SU-DHL-6 (cell line): ENCODE measurements around the gene PIEZO1.

Source experiments
- H2AFZ ChIP-seq: fragments of 200-600 bp; sonication (generic); 2 replicates; pipeline ENCODE4 v1.6.1; 2014; ENCODE audit warnings: low read depth, mild to moderate bottlenecking, moderate library complexity, mixed read lengths, antibody characterized with exemption, low read length; ENCODE audit not compliant: severe bottlenecking
- H3F3A ChIP-seq: fragments of 200-600 bp; shearing (Covaris generic); 2 replicates; pipeline ENCODE4 v1.6.0; 2016; ENCODE audit warnings: antibody characterized with exemption, mild to moderate bottlenecking; ENCODE audit not compliant: insufficient read depth
- H3K27ac ChIP-seq: fragments of 200-600 bp; sonication (generic); 2 replicates; pipeline ENCODE4 v1.5.1; 2016; ENCODE audit warnings: low read depth, mild to moderate bottlenecking, low read length, moderate library complexity, mixed read lengths
- H3K27me3 ChIP-seq: fragments of 200-600 bp; sonication (generic), shearing (Covaris generic); 2 replicates; pipeline ENCODE4 v1.6.0; 2014; ENCODE audit warnings: mild to moderate bottlenecking, low read length
- H3K36me3 ChIP-seq: fragments of 200-600 bp; sonication (generic); 2 replicates; pipeline ENCODE4 v1.6.1; 2014; ENCODE audit warnings: mild to moderate bottlenecking, low read length, mixed read lengths
- H3K4me2 ChIP-seq: fragments of 300-600, 200-600 bp; shearing (Covaris generic), sonication (generic); 2 replicates; pipeline ENCODE4 v1.6.0; 2014; ENCODE audit warnings: low read length, low read depth, mild to moderate bottlenecking; ENCODE audit not compliant: poor library complexity, severe bottlenecking
- H3K4me3 ChIP-seq: fragments of 200-600 bp; sonication (generic); 2 replicates; pipeline ENCODE4 v1.5.1; 2014; ENCODE audit warnings: antibody characterized with exemption, low read length, mild to moderate bottlenecking, mixed read lengths; ENCODE audit not compliant: insufficient read depth, poor library complexity, severe bottlenecking
- H3K79me2 ChIP-seq: fragments of 200-600 bp; sonication (generic); 2 replicates; pipeline ENCODE4 v1.6.1; 2014; ENCODE audit warnings: mild to moderate bottlenecking, low read length, moderate library complexity; ENCODE audit not compliant: insufficient read depth
- H3K9ac ChIP-seq: fragments of 200-600 bp; sonication (generic); 2 replicates; pipeline ENCODE4 v1.7.0; 2014; ENCODE audit warnings: mild to moderate bottlenecking, low read length
- H3K9me2 ChIP-seq: fragments of 200-600 bp; sonication (generic); replicated peaks from 2 replicates; pipeline ENCODE4 v1.6.1; 2014; ENCODE audit warnings: low read length; ENCODE audit not compliant: insufficient read depth
- H3K9me3 ChIP-seq: fragments of 200-600 bp; sonication (generic); 2 replicates; pipeline ENCODE4 v1.6.1; 2014; ENCODE audit warnings: low read length, mixed read lengths; ENCODE audit not compliant: insufficient read depth
- H4K20me1 ChIP-seq: fragments of 200-600 bp; sonication (generic); 2 replicates; pipeline ENCODE4 v1.6.1; 2014; ENCODE audit warnings: low read depth, mild to moderate bottlenecking, antibody characterized with exemption, low read length, moderate library complexity, mixed read lengths
- EZH2phosphoT487 ChIP-seq: fragments of 200-600 bp; sonication (generic), shearing (Covaris generic); conservative IDR thresholded peaks from 2 replicates; pipeline ENCODE4 v1.6.1; 2018; ENCODE audit warnings: mild to moderate bottlenecking, antibody characterized with exemption, low read length, moderate library complexity, mixed read lengths
- TF ChIP-seq, protein P1 (sequence below): fragments of 200-600 bp; sonication (generic); IDR thresholded peaks from one replicate; pipeline ENCODE4 v1.5.1; 2017; ENCODE audit warnings: antibody characterized with exemption, mild to moderate bottlenecking, low read length, moderate library complexity; ENCODE audit not compliant: insufficient read depth, poor library complexity, severe bottlenecking

Gene PIEZO1

DNA sequence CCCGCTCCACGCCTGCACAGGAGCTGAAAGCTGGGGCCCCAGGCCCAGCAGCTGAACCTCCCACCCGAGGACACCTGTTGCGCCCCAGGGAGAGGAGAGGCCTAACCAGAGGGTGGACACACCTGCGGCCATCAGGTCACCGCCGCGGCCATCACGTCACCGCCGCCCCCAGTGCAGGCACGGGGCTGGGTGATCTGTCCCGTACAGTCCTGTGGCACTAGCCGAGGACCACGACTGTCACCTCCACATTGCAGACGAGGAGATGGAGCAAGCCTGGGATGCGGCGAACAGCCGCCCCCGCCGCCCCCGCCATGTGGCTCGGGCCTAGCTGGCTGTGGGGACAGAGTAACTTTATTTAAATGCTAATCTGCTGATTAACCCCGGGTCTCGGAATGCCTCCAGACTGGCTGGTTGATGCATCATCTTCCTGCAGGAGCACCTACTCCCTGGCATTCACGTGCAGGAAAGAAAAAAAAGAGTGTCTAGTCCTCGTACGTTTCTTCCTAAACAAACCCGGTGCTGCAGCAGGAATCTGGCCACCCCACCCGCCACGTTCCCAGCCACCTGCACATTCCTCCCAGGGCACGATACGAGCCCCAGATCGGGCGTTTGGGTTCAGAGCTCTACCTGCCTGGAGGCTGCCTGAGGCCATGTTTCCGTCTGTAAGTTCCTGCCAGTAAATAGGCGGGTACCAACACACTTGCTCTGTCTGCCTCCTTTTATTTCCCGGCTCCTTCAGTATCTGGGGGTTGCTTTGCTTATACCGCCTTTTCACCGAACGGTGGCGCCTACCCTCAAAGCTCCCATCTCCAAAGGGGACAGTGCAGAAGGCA is 29.9 kb downstream of the PIEZO1 start:
- Histone ChIP-seq H3K27ac (no peak overlapping the region), H3K9me3 (no peaks in the 10 kb centered on the region), H4K20me1 (no peaks in the 10 kb centered on the region), H3K79me2 (no peaks in the 10 kb centered on the region), H3K9me2 (no peaks in the 10 kb centered on the region), H2AFZ (no peak overlapping the region), H3F3A (no peaks in the 10 kb centered on the region), H3K36me3 (no peaks in the 10 kb centered on the region), H3K27me3 (no peaks in the 10 kb centered on the region), H3K4me3 (no peak overlapping the region), H3K4me2 (no peak overlapping the region), H3K9ac (no peak overlapping the region)
- TF ChIP-seq, protein P1, sequence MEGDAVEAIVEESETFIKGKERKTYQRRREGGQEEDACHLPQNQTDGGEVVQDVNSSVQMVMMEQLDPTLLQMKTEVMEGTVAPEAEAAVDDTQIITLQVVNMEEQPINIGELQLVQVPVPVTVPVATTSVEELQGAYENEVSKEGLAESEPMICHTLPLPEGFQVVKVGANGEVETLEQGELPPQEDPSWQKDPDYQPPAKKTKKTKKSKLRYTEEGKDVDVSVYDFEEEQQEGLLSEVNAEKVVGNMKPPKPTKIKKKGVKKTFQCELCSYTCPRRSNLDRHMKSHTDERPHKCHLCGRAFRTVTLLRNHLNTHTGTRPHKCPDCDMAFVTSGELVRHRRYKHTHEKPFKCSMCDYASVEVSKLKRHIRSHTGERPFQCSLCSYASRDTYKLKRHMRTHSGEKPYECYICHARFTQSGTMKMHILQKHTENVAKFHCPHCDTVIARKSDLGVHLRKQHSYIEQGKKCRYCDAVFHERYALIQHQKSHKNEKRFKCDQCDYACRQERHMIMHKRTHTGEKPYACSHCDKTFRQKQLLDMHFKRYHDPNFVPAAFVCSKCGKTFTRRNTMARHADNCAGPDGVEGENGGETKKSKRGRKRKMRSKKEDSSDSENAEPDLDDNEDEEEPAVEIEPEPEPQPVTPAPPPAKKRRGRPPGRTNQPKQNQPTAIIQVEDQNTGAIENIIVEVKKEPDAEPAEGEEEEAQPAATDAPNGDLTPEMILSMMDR: peak; percentile 64
- TF ChIP-seq EZH2phosphoT487: no peak

DNA sequence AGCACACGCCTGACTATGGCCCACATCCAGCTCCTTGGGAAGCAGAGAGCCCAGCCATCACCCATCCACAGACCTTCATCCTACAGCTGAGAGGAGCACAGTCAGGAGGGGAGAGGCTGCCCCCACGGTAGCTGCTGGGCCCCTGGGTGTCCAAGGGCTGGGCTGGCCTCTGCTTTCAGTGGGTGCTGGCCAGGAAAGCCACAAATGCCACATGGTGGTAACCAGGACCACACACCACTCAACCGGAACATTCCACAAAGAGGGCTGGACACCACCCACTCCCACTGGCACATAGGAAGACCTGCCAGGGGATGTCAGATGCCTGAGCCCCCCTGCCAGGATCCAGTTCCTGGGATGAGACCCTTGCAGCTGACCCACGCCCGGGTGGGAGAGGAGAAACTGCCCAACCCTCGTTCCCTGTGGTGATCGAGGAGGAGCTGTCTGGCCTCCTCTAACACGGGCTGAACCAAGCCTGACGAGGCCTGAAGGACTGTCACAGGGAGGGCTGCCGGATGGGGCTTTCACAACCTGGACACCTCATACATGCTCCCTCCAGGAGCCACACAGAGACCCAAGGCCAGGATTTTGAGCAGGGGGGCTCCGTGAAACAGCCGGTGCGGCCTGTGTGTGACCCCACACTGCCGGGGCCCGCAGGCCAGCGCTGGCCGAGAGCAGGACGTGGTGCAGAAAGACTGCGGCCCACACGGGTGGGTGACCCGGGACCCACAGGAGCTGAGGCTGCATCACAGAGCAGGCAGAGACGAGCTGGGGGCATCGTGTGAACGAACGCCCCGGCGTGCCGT is 30.7 kb downstream of the PIEZO1 start:
- no peaks in the 10 kb centered on the region for H3K9me2 ChIP-seq
- H3K9me3 ChIP-seq: no peaks in the 10 kb centered on the region
- H4K20me1 ChIP-seq: no peaks in the 10 kb centered on the region
- H3K4me3 ChIP-seq: no peak overlapping the region
- H3K79me2 ChIP-seq: no peaks in the 10 kb centered on the region
- no peaks in the 10 kb centered on the region for H3F3A ChIP-seq
- H3K4me2 ChIP-seq: no peak overlapping the region
- H3K27me3 ChIP-seq: no peaks in the 10 kb centered on the region
- H3K9ac ChIP-seq: no peak overlapping the region
- H3K36me3 ChIP-seq: no peaks in the 10 kb centered on the region
- H2AFZ ChIP-seq: no peak overlapping the region
- no peak overlapping the region for H3K27ac ChIP-seq
- TF ChIP-seq EZH2phosphoT487: no peak
- TF ChIP-seq, protein P1: no peak

DNA sequence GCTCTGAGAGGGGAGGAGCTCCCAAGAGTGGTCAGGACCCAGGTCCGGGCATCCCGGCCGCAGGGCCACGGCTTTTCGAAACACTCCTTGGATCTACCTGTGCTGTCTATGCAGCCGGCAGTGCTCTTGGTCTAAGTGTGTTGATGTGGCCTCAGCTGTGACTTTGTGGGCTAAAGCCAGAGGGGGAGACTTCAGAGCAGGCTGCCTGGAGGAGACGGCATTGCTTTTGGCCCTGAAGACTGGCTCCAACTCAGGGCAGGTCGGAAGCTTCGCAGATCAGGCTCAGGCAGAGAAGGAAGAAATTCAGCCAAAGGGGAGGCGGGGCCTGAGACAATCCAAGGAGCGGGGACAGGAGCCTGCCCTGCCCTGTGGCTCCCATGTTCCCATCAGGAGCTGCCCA is 31.4 kb downstream of the PIEZO1 start:
- no peaks in the 10 kb centered on the region for H4K20me1 ChIP-seq
- no peak overlapping the region for H3K27ac ChIP-seq

More for the DNA sequence above, 31.4 kb downstream of the PIEZO1 start:
- no peaks in the 10 kb centered on the region for H3K79me2 ChIP-seq
- H3K27me3 ChIP-seq: no peaks in the 10 kb centered on the region
- H2AFZ ChIP-seq: no peak overlapping the region
- H3K9me2 ChIP-seq: no peaks in the 10 kb centered on the region
- no peak overlapping the region for H3K4me2 ChIP-seq
- no peaks in the 10 kb centered on the region for H3K9me3 ChIP-seq
- TF ChIP-seq EZH2phosphoT487: no peak
- TF ChIP-seq, protein P1: no peak
- H3K9ac ChIP-seq: no peak overlapping the region
- H3F3A ChIP-seq: no peaks in the 10 kb centered on the region
- H3K4me3 ChIP-seq: no peak overlapping the region
- no peaks in the 10 kb centered on the region for H3K36me3 ChIP-seq
